GM21737 (cell line): ENCODE measurements around the gene KLRG1.

Experiments used
- ATAC-seq: cut with Tn5 transposase; IDR thresholded peaks from one replicate; pipeline ENCODE4 v1.9.1; 2021; ENCODE audit warnings: mild to moderate bottlenecking, moderate library complexity; ENCODE audit not compliant: unreplicated experiment

Gene KLRG1

DNA sequence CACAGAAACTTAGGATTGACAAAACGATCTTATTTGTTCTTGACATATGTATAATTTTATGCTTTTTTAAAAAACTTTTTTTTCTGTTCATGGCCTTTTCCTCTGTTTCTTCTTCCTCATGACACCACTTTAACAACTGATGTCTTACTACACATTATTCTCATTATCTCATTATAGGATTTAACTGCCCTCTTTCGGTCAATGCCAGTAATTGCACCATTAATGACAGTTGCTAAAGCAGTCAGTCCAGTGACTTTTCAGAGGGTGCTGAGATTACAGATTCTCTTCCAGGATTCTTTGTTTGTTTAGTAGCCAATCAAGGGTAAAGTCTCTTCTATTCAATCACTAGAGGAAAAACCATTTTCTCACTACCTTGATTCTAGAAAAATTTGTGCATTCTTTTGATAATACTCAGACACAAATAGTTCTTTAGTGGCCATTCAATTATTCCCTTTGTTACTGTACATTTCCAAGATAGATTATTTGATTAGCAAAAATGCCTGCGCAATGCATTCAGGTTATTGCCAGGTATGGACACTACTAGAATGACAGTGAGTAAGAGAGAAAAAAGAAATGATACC, 50.1 kb downstream of the KLRG1 start:
- ATAC-seq: no peak

GRCh38 chr12:9040484-9041186, 51.3 kb downstream of the KLRG1 start:
- ATAC-seq: no peak

GRCh38 chr12:9041321-9041720, 52.0 kb downstream of the KLRG1 start:
- no peak for ATAC-seq

GRCh38 chr12:9043766-9044165, 54.4 kb downstream of the KLRG1 start:
- ATAC-seq: no peak

DNA sequence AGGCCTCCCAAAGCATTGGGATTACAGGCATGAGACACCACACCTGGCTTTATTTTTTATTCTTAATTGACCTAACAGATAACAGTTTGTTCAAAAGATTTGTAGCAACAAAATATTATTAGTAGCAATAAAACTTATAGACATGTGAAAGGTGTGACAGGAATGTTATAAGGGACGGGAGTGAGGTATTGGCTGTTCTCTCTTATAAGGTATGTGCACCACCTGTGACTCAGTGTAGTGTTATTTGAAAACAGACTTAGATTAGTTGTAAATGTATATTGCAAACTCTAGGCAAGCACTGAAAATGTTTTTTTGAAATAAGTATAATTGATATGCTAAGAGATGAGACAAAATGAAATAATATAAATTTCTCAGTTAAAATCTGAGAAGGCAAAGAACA, 57.8 kb downstream of the KLRG1 start:
- ATAC-seq: no peak

DNA sequence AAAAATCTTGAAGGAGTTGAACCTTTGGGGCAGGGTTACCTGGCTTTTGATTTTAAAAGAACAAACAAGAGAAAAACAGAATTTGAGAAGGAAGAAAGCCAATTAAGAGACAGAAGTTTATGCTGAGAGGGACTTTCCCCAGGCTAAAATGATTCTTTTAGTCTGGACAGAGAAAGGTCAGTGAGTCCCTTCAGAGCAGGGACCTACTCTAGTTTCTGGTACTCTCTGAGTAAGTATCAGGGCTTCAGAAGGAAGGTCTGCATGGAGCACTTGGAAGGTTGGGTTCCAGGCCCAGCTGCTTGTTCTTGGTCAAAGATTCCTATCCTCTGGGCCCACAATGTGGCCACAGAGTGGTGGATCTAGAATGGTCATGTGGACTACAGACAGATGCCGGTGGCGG, 59.6 kb downstream of the KLRG1 start:
- ATAC-seq: no peak

DNA sequence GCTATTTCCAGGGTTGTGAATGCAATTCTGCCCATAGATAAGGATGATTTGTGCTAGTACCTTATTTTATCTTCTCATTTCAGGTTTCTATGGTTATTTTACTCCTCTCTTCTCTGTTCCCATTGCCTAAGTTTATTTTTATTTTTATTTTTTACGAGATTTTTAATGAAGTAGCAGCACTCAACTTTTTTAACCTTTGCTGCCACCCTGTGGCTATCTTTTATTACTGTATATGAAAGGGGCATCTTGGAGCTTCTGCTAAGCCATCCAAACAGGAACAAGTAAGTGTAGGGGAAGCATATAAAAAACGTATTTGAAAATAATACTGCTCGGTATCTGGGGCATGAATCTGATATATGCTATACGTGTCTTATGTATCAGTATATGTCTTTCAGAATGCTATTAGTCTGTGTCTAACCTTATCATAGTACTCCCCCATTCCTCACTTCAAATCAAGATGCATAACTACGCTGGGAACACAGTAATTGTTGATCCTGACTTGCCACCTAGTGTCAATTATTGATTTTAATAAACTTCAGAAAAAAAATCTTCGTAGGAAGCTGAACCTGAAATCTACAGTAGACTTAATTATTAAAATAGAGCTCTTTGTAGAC, 60.3 kb downstream of the KLRG1 start:
- no peak for ATAC-seq

DNA sequence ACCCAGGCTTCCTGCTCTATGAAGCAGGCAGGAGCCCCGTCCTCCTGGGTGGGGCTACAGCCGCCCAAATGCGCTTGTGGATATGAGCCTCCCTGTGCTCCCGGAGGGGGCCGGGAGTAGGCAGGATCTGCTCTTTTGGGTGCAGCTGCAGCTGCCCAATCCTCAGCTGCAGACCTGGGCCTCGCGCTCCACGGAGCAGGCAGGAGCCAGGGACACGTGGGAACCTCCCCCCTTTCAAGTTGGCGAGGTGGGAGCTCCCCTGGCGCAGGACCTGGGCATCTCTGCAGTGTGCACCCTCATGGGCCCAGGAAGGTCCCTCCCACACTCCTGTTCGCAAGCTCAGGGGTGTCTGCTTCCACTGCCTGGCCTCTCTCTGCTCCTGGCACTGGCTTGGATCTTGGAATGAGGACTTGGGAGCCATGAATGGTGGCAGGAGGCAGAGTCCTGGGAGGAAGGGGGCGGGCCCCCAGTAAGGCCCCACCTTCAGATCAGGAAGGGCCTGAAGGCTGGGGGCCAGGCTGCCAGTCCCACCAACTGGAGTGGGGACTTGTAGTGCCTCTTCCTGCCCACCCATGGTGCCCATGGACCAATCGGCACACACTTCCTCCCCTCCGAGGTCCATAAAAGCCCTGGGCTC, 61.3 kb downstream of the KLRG1 start:
- ATAC-seq: no peak

DNA sequence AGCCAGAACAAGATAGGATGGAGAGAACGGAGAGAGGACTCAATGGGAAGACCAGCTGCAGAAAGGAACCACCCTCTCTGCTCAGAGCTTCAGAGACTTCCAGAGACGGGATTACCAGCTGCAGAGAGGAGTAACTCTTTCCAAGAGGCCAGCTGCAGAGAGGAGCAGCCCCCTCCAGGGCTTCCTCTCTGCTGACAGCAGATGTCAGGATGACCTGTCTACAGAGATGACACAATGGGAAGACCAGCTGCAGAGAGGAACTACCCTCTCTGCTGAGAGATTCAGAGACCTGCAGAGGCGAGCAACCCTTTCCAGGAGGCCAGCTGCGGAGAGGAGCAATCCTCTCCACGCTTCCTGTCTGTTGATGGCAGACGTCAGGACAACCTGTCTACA, 61.8 kb downstream of the KLRG1 start:
- ATAC-seq: no peak

DNA sequence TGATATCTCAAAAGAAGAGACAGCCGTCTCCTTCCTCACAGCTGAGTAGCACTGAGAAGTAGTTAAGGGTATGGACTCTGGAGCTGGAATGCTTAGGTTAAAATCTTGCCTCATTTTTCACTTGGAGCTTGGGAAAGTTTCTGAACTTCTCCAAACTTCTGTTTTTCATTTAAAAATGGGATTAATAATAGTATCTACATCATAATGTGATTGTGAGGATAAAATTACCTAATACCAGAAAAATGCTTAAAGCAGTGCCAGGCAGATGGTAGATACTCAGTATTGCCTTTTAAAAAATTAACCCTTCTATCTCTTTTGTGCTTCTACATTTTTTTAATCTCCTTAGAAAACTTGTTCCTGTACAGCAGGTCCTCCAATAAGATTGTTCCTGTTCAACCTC, 63.3 kb downstream of the KLRG1 start:
- ATAC-seq: no peak
